ENCODE results near the gene FMNL3.

The FMNL3 gene

GRCh38 chr12:49588281-49588680, 118.9 kb downstream of the FMNL3 start:
- DNase-seq: no peak

GRCh38 chr12:49587174-49587908, 119.9 kb downstream of the FMNL3 start:
- DNase-seq: no peak

All from hematopoietic multipotent progenitor cell treated with erythropoietin and hydrocortisone succinate and interleukin-3 and kit ligand, for 8 days (in vitro differentiated cells).